Measurements from ENCODE around the gene CARMIL1.

Gene CARMIL1

DNA sequence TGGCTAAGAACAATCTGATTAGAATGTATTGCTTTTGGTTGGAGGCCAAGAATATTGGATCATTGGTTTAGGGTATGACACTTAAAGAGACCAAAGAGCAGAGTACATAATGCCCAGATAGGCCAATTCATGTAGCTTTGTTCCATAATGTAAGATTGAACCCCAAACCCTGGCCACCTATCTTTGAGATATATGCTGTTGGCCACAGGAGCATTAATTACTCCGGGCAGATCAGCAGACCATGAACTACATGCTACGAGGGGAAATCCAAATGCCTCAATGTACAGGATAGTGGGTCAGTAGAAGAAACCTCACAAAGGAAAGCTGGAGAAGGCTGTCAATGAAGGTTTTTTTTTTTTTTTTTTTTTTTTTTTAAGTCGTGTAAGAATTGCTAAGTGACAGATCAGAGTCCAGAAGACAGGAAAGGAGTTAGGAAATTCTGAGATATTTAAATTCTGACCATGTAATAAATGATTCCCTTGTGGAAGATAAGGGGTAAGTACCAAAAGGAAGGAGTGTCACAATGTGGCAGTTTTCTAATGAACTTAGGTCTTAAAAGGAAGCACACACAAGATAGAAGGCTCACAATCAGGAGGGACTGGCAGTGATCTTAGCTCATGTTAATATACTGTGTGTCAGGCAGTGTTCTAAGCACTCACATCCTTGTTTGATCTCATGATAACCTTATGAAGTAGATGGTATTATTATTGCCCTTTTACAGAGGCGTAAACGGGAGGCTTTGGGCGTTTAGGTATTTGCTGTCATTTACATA is 61.4 kb downstream of the CARMIL1 start:
- no peak for DNase-seq

DNA sequence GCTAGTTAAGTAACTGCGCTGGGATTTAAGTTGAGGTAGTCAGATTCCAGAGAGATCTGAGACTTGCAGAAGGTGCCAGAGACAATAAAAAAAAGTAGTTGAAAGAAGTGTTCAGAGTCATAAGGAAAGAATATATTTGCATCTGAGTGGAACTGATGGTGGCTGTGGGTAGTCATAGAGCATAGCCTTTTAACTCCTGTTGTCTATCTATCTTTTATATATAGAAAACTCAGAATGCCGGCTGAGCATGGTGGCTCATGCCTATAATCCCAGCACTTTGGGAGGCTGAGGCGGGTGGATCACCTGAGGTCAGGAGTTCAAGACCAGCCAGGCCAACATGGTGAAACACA is 62.0 kb downstream of the CARMIL1 start:
- DNase-seq, result no peak

DNA sequence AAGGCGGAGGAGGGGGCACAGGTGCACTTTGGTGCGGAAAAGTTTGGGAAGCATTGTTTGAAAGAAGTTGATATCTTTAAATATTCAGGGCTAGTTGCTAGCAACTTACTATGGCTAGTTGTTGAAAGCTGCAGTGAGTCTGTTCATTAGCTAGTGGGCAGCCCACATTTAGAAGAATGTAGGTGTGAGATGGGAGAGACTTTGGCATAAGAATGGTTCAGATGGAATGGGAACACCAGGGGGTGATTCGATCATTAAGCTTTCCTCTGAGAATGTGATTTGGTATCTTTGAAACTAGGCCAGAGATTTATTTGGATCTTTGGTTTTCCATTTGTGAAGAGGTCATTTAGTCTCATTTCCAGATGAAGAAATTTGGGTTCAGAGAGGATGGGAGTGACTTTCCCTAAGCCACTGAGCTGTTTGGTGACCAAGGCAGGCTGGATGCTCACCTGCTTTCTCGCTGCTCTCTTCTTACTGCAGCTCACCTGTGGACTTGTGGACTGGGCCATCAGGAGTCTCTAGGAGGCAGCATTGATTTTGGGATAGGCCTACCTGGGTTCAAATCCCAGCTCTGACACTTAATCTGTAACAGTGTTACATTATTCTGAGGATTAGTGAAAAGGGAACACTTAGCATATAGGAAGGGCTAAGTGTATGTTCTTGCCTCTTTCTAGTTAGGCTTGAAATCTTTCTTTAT is 62.9 kb downstream of the CARMIL1 start:
- no peak for DNase-seq

DNA sequence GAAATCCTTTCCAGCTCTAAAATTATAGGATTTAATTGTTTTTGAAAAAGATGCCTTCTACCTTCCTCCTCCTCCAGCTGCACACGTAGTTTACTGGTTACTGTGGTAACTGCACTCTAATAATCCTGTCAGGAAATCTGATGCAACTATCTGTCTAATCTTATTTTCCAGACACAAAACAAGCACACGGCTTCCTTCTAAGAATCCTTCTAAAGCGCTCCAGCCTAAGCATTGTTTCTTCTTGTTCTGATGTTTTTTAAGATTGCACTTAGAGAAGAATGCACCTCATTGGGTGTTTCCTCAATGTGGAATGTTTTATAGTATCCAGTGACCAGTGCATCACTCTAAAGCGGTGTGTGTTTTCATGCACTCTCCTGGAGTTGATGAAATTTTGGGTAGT is 63.6 kb downstream of the CARMIL1 start:
- DNase-seq, result no peak

DNA sequence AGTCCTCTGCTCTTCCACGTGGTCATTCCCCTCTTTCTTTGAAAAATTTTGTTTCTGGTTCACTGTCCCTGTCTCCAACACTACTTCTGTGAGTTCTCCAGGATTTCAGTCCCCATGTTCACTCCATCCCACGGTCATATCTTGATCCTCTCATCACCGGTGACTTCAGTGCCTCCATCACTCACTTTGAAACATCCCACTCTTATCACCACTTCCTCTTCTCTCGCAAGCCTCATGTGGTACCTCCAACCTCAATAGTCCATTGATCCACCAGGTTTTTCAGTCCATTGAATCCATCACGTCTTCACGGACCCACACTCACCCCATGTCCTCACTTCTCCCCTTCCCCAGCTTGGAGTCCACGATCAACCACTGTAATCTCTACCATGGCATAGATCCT is 64.8 kb downstream of the CARMIL1 start:
- DNase-seq, result no peak

DNA sequence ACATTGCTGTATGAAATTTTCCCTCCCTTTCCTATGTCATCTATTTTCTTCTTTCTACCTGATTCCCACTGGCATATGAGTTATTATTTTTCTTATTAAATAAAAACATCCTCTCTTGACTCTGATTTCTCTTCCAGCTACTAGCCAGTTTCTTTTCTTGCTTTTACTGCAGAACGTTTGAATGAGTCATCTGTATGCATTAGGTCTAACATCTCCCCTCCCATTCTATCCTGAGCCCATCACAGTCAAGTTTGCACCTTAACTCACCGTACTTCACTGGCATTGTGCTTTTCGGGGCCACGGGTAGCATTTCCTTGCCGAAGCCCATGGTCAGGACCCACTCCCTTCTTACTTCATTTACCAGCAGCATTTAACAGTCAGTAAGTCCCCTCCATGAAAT is 65.7 kb downstream of the CARMIL1 start:
- DNase-seq, result no peak

DNA sequence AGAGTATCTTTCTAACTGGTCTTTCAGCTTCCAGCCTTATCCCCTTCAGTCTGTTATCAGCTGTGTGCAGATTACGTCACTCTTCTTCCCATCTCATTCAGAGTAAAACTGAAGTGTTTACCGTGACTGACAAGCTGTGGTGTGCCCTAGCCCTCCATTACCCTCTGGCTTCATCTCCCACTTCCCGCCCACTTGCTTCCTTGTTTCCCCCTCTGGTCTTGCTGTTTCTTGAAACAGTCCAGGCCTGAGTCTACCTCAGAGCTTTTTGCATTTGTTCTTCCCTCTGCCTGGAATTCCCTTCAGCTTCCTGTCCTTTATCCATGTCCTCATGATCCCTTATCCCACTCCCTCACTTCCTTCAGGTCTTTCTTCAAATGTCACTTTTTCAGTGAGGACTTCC is 66.9 kb downstream of the CARMIL1 start:
- no peak for DNase-seq

DNA sequence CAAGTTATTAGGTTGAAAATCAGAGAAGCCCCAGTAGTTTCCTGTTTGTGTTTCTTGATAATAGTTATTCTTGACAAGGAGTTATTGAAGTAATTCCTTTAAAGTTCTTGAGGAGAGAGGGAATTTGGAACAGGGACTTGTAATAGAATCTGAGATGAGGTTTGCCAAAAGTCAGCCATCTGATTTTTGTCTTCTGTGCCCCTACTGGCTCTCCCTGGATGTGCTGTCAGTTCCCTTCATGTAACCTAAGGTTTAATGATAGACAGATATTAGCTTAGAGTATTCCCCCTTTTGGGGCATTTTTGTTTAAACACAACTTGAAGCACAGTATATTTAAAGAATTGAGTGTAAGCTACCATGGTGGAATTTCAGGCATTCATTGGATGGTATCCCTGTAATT is 71.4 kb downstream of the CARMIL1 start:
- no peak for DNase-seq

DNA sequence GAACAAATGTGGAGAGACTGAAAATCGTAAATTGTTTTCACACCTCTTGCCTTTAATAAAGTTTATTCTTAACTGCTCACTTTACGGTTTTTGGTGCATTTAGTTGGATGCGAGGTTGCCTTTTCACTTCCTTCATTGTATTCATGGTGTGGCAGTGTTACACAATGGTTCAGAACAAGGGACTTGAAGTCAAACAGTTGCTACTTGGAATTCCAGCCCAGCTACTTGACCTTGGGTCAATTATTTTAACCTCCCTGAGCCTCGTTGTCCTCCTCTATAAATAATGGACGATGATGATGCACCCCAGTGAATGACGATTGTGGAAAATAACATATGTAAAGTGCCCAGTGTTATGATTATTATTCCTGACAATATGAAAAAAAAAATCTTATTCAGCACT is 72.3 kb downstream of the CARMIL1 start:
- DNase-seq, result no peak

DNA sequence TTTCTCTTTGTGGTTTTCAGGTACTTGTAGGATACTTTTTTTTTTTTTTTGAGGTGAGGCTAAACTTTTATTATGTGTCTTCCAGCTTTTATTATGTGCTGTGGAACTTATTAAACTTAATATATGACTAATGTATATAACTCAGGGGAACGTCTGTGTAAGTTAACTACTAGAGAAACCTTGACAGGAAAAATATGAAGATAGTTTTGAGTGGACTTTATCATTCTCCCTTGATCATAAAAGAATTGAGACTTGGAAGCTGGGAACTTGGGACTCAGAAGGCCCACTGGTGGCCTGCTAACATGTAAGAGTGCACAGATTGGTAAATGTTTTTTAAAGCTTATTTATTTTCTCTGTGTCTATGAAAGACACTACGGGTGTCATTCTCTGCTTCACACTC is 73.1 kb downstream of the CARMIL1 start:
- no peak for DNase-seq

DNA sequence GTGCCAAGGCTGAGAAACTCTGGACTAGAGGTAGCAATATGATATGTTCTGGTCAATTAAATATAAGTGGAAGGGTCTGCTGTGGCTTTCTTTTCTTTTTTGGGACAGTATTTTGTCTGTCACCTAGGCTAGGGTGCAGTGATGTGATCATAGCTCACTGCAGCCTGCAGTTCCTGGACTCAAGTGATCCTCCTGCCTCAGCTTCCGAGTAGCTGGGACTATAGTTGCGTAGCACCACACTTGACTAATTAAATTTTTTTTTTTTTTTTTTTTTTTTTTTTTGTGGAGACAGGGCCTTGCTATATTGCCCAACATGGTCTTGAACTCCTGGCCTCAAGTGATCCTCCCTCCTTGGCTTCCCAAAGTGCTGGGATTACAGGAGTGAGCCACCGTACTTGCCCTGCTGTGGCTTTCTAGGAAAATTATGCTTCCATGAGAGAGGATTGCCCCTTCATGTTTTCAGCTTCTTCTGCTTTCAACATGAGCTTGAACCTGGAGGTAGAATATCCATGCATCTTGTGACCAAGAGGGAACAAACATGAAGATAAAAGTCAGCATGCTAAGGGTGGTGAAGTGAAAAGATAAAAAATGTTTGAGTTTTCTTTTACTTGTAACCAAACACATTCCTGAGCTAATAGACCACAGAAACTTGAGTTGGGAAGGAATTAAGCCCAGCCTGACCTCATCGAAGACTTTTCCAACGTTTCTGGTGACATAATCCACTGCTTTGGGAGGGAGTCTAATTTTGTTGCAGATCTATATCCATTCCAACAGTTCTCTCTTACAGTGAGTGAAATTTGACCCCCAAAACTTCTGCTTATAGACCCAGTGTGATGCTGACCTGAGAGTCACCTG is 75.1 kb downstream of the CARMIL1 start:
- no peak for DNase-seq

DNA sequence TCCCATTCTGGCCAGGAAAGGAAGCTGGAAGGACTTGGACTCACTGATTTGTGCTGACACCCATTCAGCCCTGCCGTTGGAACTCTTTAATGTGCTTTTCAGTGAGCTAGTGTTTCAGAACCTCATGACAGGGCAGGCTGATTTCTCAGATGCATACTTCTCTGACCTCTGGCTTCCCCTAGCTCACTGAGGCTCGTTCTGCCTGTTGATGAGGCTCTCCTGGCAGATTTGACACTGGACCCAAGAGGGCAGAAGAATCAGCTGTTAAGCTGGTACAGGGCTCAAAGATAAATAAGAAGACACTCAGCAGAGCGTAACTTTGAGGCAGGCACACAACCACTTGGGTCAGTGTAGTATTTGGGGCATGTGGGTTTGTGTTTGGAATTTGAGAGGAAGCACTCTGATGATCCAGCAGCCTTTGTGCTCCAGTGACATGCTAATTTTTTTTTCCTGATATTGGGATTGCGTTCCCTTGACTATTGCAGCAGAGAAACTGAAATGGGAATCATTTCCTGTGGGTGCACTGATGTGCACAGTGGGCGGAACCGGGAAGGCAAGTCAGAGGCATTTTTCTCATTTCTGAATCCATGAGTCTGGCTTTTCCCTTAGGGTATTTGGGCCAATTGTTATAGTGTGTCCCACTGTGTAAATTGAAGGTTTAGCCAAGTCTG is 80.2 kb downstream of the CARMIL1 start:
- no peak for DNase-seq

DNA sequence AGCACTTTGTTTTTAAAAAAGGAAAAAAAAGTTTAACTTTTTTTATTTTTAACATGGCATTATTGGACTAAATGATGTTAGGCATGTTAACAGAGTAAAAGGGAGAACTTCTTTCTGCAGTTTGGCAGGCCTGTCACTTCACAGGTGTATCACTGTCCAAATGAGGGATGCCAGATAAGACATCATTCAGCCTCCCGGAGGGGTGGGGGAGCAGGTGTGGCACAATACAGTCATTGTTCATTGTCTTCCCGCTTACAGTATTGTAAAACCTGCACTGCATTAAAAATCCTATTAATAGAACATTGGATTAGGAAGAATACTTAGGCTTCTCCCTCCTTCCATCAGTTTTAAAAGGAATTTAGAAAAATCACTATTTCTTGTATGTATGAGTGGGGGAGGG is 80.7 kb downstream of the CARMIL1 start:
- no peak for DNase-seq

DNA sequence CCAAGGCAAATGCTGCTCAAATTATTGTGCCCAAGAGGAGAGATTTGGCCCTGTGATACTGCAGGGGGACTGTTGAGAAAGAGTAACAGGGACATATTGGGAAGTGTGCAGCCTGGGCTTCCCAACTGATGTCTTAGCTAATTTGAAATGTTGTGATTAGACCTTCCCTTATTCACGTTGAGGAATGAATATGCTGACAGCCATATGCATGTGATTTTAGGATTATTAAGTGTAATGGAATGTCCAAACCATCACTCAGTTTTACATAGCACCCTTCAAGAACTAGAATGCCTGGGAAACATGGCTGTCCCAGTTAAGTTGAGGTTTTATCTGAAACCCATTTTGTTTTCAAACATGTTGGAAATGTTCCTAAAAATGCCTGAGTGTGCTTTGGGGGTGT is 81.4 kb downstream of the CARMIL1 start:
- no peak for DNase-seq

DNA sequence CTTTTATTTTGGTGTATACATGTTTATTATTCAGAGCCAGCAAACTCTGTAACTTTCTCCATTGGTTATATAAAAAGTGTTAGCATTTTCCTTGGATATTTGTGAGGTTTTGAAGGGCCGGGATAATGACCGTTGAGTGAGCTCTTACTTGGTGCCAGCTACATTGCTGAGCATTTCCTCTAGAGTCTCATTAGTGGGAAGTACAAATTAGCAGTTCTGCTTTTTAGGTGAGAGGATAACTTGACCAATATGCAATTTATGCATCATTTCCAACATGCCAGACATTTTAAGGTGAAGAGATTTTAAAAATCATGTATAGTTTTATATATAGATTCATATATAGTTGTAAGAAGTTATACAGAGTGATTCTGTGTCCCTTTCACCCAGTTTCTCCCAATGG is 84.3 kb downstream of the CARMIL1 start:
- DNase-seq, result no peak

DNA sequence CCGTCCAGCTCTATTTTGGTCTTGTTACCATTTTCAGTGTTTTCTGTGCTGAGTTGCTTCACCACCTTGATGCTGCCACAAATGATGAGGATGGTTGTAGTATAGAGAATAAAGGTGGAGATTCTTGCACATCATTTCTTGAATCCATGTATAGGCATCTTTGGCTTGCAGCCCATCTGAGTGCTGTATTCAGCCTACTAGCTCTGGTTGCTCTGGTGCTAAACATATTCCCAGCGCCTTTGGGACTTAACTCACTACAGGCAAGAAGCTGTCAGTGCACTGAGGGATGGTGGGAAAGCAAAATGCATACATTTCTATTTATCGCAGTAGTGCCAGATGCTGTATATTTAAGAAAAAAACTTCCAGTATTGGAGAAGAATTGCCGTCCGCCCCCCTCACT is 86.0 kb downstream of the CARMIL1 start:
- DNase-seq, result no peak

DNA sequence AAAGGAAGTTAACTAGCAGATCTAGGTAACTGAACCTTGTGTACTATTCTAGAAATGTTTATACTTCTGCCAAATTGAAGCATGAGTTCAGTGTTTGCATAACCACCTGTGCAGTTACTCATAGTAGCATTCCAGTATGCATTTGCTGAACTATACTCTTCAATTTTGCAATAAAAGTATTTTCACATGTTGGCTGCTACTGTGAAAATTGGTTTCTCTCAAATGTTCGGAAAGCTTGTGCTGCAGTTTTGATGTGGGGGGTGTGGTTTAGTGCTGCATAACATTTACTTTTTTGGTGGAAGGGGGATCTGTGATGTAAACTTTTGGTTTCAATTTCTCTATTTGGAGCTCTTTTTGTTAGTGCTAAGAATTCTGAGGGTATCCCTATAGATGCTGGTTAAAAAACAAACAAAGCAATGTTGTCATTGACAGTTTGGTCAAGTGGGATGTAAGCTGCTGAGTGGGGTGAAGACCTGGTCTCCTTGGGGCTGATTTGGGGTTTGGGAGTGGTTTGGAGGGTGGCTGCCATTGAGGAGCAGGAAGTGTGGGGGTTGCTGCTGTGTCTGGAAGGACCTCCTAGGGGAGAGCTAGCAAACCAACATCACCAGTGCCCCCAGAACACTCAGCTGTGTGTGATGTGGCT is 87.8 kb downstream of the CARMIL1 start:
- no peak for DNase-seq

DNA sequence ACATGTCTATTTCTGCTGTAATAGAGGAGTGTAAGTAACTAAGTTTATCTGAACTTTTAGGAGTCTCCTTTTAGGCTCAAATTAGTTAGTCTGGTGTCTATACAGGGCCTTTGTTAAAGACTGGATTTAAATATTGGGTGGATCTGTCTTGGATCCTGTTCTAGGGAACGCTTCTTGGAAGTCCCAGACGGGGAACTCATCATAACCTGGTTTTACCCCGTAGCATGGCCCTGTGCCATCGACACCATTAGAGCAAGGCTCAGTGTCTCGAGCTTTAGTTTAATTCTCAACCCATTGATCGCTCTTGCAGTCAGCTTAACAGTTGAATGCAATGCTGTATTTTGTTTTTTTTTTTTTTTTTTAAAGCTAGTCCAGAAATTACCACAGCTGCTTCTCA is 89.9 kb downstream of the CARMIL1 start:
- DNase-seq, result no peak

DNA sequence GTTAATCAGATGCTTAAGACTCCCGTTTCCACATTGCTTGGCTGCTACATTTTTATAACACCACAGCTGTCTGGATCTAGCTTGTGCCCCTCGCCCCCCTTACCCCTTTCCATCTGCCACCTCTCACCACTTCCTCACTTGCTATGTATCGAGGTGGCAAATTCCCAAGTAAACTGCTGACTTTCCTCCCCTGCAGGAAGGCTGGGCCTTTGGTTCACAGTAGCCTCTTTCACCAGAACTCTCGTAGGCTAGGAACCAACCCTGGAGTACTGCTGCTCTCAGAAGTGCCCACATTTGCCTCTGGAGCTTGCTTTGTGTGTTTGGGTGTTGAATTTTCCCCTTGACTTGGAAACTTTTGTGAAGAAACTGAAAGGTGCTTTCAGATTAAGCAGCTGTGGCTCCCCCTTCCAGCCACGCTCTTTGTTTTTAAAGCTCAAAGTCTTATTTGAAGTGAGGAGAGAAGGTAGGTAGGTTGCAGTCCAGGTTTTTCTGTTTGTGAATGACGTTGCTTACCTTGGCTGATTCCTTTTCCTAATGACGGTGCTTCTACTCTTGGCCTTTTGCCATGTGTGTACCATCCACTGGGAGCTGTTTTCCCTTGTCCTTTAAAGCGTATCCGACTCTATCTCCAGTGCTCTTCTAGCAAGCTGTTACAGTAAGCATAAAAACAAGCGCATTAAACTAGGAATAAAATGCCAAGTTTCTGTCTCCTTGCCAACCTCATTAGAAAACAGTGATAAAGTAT is 90.4 kb downstream of the CARMIL1 start:
- DNase-seq, result no peak

DNA sequence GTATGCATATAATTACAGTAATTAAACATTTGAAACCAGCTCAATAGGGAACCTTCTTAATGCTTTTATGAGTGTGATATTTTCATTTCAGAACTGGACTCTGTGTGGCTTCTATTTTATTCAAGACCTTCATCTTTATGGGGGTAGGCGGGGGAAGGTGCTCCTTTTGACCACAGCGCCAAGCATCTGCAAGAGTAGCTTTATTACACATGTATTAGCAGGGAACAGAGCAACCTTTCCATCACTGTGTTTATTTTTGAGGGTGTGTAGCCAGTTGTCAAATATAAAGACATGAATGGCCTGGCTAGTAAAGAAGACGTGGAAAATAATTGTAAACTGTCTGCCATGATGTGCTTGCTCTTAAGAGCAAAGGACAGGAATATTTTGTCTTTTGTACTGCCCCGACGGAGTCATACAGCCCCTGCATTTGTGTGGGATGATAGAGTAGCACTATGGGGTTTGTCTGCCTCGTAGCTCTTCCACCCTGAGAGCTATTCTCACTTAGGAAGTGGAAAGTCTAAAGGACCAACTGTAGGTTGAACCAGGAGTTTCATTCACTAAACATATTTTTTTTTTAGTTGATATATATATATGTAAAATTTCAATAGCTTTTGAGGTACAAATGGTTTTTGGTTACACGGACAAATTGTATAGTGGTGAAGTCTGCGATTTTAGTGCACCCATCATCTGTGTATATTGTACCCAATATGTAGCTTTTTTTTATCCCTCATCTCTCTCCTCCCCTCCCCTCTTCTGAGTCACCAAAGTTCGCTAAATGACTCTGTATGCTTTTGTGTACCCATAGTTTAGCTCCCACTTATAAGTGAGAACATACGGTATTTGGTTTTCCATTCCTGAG is 91.2 kb downstream of the CARMIL1 start:
- DNase-seq, result no peak

DNA sequence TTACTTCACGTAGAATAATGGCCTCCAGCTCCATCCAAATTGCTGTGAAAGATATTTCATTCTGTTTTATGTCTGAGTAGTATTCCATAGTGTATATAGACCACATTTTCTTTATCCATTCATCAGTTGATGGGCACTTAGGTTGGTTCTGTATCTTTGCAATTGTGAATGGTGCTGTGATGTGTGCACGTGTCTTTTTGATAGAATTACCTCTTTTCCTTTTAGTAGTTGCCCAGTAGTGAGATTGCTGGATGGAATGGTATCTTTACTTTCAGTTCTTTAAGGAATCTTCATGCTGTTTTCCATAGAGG is 91.8 kb downstream of the CARMIL1 start:
- no peak for DNase-seq
